HK-2 (cell line): ENCODE data around the gene COG5.

Experiments used
- DNase-seq: peaks from one replicate; pipeline ENCODE4 v3.0.0-alpha.2; 2018; ENCODE audit not compliant: unreplicated experiment

Gene COG5

DNA sequence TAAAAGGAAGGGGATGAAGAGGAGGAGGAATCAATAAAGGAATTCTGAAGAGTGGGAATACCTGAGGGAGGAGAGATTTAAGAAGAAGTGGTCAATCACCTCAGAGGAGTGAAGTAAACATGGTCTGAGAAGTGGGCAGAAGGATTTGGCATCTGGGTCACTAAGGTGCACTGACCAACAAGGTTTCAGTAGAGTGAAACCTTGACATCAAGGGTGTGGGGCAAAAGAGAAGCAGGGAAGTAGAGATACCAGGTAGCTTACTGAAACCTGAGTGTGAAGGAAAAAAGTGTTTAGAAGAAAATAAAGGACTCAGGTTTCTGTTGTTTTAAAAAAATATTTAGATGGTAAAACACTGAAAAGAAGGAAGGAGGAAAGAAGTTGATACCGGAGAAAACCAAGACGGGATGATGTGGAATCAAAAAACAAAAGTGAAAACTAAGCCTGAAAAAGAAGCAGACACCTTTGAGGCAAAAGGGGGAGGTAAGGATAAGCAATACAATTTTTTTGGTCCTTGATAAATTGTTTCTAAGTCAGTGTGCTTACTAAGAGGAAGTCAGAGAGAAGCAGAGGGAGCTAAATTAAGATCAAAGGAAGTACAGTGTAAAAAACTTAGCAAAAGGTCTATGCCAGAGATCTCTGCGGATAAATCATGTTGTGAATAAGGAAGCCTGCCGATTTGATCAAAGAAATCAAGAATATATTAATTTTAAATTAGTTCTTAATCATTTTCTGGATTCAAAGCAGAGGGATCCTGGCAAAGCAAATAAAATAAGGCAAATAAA lies 231.0 kb downstream of the COG5 start:
- no peak for DNase-seq

- DNase-seq = no peak
Observed at GRCh38 chr7:107330478-107330877, 233.2 kb downstream of the COG5 start.

DNA sequence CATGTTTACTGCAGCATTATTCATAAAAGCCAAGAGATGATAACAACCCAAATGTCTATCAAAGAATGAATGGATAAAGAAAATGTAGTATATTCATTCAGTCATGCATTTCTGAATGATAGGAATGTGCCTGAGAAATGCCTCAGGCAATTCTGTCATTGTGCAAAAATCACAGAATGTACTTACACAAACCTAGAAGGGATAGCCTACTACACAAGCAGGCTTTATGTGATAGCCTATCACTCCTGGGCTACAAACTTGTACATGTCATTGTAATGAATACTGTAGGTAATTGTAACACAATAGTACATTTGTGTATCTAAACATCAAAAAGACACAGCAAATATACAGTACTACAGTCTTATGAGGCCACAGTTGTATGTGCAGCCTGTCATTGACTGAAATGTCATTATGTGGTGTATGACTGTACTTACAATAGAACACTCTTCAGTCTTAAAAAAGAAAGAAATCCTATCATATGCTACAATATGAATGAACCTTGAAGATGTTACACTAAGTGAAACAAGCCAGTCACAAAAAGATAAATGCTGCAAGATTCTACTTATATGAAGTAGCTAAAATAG lies 235.6 kb downstream of the COG5 start:
- no peak for DNase-seq

GRCh38 chr7:107326061-107326460 lies 237.7 kb downstream of the COG5 start:
- no peak for DNase-seq

DNA sequence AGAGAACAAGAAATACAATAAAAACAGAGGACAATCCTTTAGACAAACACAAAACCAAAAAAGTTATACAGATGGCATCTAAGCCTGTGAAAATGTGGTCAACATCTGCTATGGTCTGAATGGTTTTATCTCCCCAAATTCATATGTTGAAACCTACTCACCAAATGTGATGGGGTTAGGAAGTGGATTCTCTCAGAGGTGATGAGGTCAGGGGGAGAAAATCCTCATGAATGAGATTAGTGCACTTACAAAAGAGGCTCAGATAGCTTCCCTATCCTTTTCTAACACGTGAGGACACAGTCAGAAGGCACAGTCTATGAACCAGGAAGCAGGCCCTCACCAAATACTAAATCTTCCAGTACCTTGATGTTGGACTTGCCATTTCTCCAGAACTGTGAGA lies 241.7 kb downstream of the COG5 start:
- DNase-seq = no peak

GRCh38 chr7:107321611-107322010 lies 242.1 kb downstream of the COG5 start:
- no peak for DNase-seq

GRCh38 chr7:107319724-107320228 lies 243.9 kb downstream of the COG5 start:
- no peak for DNase-seq

DNA sequence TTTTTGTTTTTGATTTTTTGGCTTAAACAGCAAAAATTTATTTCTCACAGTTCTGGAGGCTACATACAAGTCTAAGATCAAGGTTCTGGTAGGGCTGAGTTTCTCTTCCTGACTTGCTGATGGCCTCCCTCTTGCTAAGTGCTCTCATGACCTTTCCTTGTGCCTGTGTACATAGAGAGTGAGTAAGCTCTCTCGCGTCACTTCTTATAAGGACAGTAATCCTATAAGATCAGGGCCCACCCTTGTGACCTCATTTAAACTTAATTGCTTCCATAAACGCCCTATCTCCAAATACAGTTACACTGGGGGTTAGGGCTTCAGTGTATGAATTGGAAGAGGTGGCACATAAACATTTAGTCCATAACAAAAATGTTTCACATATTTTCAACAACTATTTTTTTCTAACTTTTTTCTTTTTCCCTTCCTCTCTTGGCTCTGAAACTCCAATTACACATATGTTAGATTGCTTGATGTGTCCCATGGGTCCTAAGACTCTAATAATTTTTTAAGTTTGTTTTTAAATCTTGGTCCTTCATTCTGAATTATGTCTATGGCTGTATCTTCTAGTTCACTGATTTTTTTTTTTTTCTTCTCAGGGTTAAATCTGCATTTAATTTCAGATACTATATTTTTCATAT lies 245.1 kb downstream of the COG5 start:
- no peak for DNase-seq

DNA sequence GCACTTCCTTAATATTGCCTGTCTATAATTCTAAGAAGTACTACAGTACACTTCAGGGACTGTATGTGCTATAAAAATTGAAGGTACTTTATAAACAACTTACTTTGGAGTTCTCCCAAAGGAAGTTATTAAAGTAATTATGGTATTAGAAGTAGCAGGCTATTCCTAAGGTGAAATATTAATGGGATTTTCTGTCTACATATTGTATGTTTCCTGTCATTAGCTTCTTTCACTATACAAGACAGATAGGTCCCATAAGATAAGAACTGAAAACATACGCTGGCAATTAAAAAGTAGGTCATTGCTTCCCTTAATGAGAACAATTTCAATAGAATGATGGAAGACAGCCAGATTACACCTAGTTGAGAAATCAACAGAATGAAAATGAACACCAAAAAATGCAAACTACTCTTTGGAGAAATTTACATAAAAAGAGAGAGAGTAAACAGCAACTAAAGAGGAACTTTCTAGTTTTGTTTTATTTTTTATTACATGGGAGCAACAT lies 248.0 kb downstream of the COG5 start:
- no peak for DNase-seq

DNA sequence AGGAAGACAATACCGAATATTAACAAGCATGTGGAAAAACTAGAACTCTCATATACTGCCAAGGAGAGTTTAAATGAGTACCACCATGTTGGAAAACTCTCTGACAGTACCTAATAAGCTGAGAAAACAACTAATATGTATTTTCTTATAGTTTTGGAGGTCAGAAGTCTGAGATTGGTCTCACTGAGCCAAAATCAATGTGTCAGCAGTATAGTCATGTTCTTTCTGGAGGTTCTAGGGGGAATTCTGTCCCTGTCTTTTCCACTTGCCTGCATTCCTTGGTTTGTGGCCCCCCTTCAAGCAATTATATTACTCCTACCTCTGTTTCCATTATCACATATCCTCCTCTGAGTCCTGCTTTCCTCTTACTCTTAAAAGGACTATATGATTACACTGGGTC lies 250.4 kb downstream of the COG5 start:
- DNase-seq = no peak

GRCh38 chr7:107312418-107312817 lies 251.3 kb downstream of the COG5 start:
- DNase-seq = no peak

DNA sequence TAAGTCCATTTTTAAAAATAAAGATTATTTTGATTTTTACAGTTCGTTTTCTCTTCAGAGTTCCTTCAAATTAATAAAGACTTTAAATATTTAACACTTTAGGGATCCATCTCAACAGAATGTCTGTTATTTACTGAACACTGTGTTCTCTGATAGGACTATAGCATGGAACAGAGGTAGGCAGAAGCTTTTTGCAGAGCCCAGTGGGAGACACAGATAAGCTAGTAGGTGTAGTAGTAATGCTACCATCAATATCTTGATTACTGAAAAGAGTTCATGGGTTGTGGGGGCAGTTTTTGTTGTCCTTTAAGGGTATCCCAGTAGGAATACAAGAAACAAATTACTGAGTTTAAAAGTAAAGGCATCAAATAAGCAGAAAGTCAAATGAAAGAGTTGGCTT lies 254.4 kb downstream of the COG5 start:
- DNase-seq = no peak

DNA sequence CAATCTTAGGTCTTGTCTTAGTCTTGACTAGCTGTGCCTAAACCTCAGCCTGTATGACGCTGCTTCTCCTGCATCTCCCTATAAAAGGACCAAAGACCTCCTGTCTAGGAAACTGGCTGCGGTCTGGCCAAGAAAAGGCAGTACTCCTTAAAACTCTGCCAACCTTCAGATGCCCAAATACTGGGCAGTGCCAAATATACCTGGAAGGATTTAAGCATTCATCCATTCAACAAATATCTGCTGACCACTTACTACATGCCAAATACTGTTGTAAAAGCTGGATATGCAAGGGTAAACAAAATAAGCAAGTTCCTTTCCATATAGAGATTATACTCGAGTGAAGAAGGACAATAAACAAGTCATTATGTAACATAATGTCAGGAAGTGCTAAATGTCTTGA lies 259.1 kb downstream of the COG5 start:
- DNase-seq = no peak

DNA sequence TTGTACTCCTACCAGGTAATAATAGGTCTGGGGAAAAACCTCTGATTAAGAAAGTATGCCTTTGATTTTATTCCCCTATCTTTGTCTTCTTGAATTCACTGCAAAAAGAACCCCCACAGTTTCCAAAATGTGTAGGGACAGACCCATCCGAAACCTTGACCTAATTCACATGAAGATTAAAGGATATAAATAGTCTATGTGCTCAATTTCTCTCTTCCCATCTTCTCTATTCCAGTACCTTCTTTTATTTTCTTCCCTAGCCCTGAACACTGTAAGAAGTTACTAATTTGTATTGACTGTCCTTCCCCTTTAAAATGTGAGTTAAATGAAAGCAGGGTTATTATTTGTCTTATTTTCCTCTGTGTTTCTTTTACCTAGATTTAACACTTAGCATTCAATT lies 259.7 kb downstream of the COG5 start:
- DNase-seq = no peak

DNA sequence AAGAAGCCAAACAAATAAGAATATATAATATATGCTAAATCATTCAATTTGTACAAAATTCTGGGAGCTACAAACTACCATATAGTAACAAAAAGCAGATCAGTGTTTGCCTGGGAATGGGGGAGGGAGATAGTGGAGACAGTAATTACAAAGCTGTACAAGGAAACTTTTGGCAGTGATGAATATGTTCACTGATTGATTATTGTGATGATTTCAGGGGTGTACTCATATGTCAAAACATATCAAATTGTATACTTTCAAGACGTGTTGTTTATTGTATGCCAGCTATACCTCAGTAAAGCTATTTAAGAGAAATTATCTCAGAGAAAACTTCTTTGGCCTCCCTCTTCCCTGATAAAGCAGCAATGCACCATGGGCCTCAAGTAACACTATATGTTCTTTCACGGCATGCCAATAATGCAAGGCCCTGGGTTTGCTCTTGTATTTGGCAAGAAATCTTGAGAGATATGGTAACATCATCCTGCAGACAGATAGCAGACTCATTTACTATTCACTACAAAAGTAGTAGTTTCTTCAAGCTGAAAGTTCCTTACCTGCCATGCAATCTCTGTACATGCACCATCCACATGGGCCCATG lies 261.4 kb downstream of the COG5 start:
- DNase-seq = no peak

- no peak for DNase-seq
Observed at GRCh38 chr7:107294182-107294581, 269.5 kb downstream of the COG5 start.

GRCh38 chr7:107292591-107292990 lies 271.1 kb downstream of the COG5 start:
- no peak for DNase-seq

- no peak for DNase-seq
Observed at GRCh38 chr7:107291434-107291833, 272.3 kb downstream of the COG5 start.

- DNase-seq = no peak
Observed at GRCh38 chr7:107286751-107287621, 276.7 kb downstream of the COG5 start.

- DNase-seq = no peak
Observed at GRCh38 chr7:107284911-107285479, 278.7 kb downstream of the COG5 start.

DNA sequence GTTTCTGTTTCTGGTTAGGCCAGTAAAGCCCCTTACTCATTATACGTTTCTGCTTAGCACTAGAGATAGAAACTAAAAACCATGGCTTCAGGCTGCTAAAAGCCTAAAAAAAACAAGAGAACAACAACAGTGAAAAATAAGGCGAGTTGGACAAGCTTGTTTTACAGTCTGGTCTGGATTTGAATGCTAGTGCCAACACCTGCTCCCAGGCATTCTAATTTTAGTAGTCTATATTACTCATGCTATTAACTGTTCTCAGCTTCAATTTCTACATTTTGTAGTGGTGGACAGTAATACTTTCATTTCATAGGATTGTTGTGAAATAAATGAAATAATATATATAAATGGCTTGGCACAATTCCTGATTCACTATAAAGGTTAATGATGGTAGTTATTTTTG lies 286.4 kb downstream of the COG5 start:
- no peak for DNase-seq
